Adipocyte (in vitro differentiated cells): ENCODE data around the gene ERBB2.

Source experiments
- DNase-seq: peaks from one replicate; pipeline ENCODE4 v3.0.0-alpha.2; 2015; ENCODE audit warnings: low read depth
- H3K27me3 ChIP-seq: replicated peaks from 2 replicates; pipeline ENCODE4 v1.7.0; 2013; ENCODE audit warnings: mild to moderate bottlenecking, low read length, moderate library complexity; ENCODE audit not compliant: control insufficient read depth, insufficient read depth
- H3K36me3 ChIP-seq: 2 replicates; pipeline ENCODE4 v1.7.0; 2013; ENCODE audit warnings: low read length, mild to moderate bottlenecking, moderate library complexity; ENCODE audit not compliant: control insufficient read depth, insufficient read depth, severe bottlenecking
- H3K4me1 ChIP-seq: 2 replicates; pipeline ENCODE4 v1.7.0; 2013; ENCODE audit warnings: mild to moderate bottlenecking, low read length, moderate library complexity; ENCODE audit not compliant: control insufficient read depth, insufficient read depth
- H3K4me3 ChIP-seq: 2 replicates; pipeline ENCODE4 v1.7.0; 2013; ENCODE audit warnings: mild to moderate bottlenecking, low read length, moderate library complexity
- H3K9ac ChIP-seq: 2 replicates; pipeline ENCODE4 v1.7.0; 2013; ENCODE audit warnings: mild to moderate bottlenecking, low read length, moderate library complexity
- H3K9me3 ChIP-seq: 2 replicates; pipeline ENCODE4 v1.7.0; 2013; ENCODE audit warnings: mild to moderate bottlenecking, low read length, moderate library complexity; ENCODE audit not compliant: control insufficient read depth

The ERBB2 gene

GRCh38 chr17:39767147-39767546 lies 67.3 kb downstream of the ERBB2 start:
- no peaks in the 10 kb centered on the region for H3K36me3 ChIP-seq
- no peak for DNase-seq
- H3K4me3 ChIP-seq = no peak overlapping the region
- peaks cover 19% of the 10 kb centered on the region for H3K9me3 ChIP-seq
- H3K9ac ChIP-seq = no peak overlapping the region
- H3K27me3 ChIP-seq = peaks cover 49% of the 10 kb centered on the region
- H3K4me1 ChIP-seq = peaks cover 3% of the 10 kb centered on the region

GRCh38 chr17:39769974-39770587 lies 70.2 kb downstream of the ERBB2 start:
- Histone ChIP-seq H3K9me3 (peaks cover 17% of the 10 kb centered on the region), H3K4me3 (no peak overlapping the region), H3K4me1 (no peaks in the 10 kb centered on the region), H3K36me3 (no peaks in the 10 kb centered on the region), H3K9ac (no peak overlapping the region), H3K27me3 (peaks cover 73% of the 10 kb centered on the region)
- no peak for DNase-seq

- DNase-seq = no peak
- H3K9ac ChIP-seq = no peak overlapping the region
- no peaks in the 10 kb centered on the region for H3K36me3 ChIP-seq
- no peaks in the 10 kb centered on the region for H3K9me3 ChIP-seq
- no peak overlapping the region for H3K4me3 ChIP-seq
- no peaks in the 10 kb centered on the region for H3K4me1 ChIP-seq
- H3K27me3 ChIP-seq = peaks cover 66% of the 10 kb centered on the region
Observed at GRCh38 chr17:39772415-39772814, 72.6 kb downstream of the ERBB2 start.

GRCh38 chr17:39772987-39773934 lies 73.4 kb downstream of the ERBB2 start:
- Histone ChIP-seq H3K4me1 (no peaks in the 10 kb centered on the region), H3K4me3 (no peak overlapping the region), H3K9ac (no peak overlapping the region), H3K36me3 (no peaks in the 10 kb centered on the region), H3K9me3 (no peaks in the 10 kb centered on the region), H3K27me3 (peaks cover 72% of the 10 kb centered on the region)
- no peak for DNase-seq

- DNase-seq = no peak
- H3K9ac ChIP-seq = no peak overlapping the region
- no peaks in the 10 kb centered on the region for H3K4me1 ChIP-seq
- H3K9me3 ChIP-seq = no peaks in the 10 kb centered on the region
- H3K36me3 ChIP-seq = no peaks in the 10 kb centered on the region
- H3K27me3 ChIP-seq = peaks cover 70% of the 10 kb centered on the region
- no peak overlapping the region for H3K4me3 ChIP-seq
Observed at GRCh38 chr17:39774047-39774446, 74.2 kb downstream of the ERBB2 start.

- Histone ChIP-seq H3K9ac (no peak overlapping the region), H3K4me3 (no peak overlapping the region), H3K27me3 (peaks cover 69% of the 10 kb centered on the region), H3K4me1 (no peaks in the 10 kb centered on the region), H3K9me3 (no peaks in the 10 kb centered on the region), H3K36me3 (no peaks in the 10 kb centered on the region)
- DNase-seq = no peak
Observed at GRCh38 chr17:39775031-39775430, 75.2 kb downstream of the ERBB2 start.

GRCh38 chr17:39776252-39776651 lies 76.4 kb downstream of the ERBB2 start:
- Histone ChIP-seq H3K4me3 (no peak overlapping the region), H3K27me3 (peaks cover 69% of the 10 kb centered on the region), H3K9me3 (no peaks in the 10 kb centered on the region), H3K9ac (no peak overlapping the region), H3K4me1 (no peaks in the 10 kb centered on the region), H3K36me3 (no peaks in the 10 kb centered on the region)
- DNase-seq = no peak

GRCh38 chr17:39777534-39778365 lies 77.9 kb downstream of the ERBB2 start:
- H3K4me3 ChIP-seq = no peak overlapping the region
- DNase-seq = no peak
- H3K36me3 ChIP-seq = no peaks in the 10 kb centered on the region
- H3K4me1 ChIP-seq = no peaks in the 10 kb centered on the region
- no peak overlapping the region for H3K9ac ChIP-seq
- peaks cover 72% of the 10 kb centered on the region for H3K27me3 ChIP-seq
- H3K9me3 ChIP-seq = no peaks in the 10 kb centered on the region
